Right lobe of liver (tissue), 6 donors: Measurements from ENCODE around the gene LRIT3. TPM values are rescaled to one million over a fixed set of nuclear protein-coding genes. Genes with fewer than 3 reads are reported as not detected.
A peak's percentile ranks its signal among the peaks of the same experiment; 100 is the strongest.
"Not testable (repeated sequence)": the region's sequence is repeated elsewhere in the genome, so short reads cannot be mapped to it uniquely, and the experiment has no call there.

Experiments used
- ATAC-seq, 4 donors: fragments of 200-7000 bp; cut with Tn5 transposase; one replicate each; pipeline ENCODE4 v1.9.1; 2020; ENCODE audit warnings: mild to moderate bottlenecking in 4 of 4, moderate library complexity in 4 of 4
- DNase-seq, 3 donors: peaks; one replicate each; pipeline ENCODE4 v3.0.0-alpha.2; 2020
- H3K27ac ChIP-seq, 3 donors: fragments of 200-600 bp; one replicate each; pipeline ENCODE4 v1.8.0; 2022
- H3K27me3 ChIP-seq, 2 donors: fragments of 200-600 bp; one replicate each; pipeline ENCODE4 v1.8.0; 2022
- H3K36me3 ChIP-seq, 4 donors: fragments of 200-600 bp; sonication (generic) in 1 of 4; one replicate each; pipeline versions ENCODE4 v1.5.1 to v1.8.0; 2017 to 2022; ENCODE audit warnings: control low read depth in 1 of 4
- H3K4me1 ChIP-seq, 4 donors: fragments of 200-600 bp; sonication (generic) in 1 of 4; one replicate each; pipeline versions ENCODE4 v1.5.1 to v1.8.0; 2017 to 2022; ENCODE audit warnings: control low read depth in 1 of 4
- H3K4me3 ChIP-seq, 3 donors: fragments of 200-600 bp; one replicate each; pipeline ENCODE4 v1.8.0; 2022
- H3K9me3 ChIP-seq, 4 donors: fragments of 200-600 bp; sonication (generic) in 1 of 4; one replicate each; pipeline versions ENCODE4 v1.5.1 to v1.8.0; 2017 to 2022; ENCODE audit warnings: control low read depth in 1 of 4
- POLR2A ChIP-seq: fragments of 450-650 bp; IDR thresholded peaks from one replicate; pipeline ENCODE4 v1.6.1; 2017; ENCODE audit warnings: antibody characterized with exemption, mild to moderate bottlenecking
- WGBS: methylation state at CpG from one replicate; pipeline ENCODE4 v1.1.6; 2018; ENCODE audit warnings: low coverage, low lambda C conversion rate; ENCODE audit not compliant: insufficient coverage; ENCODE audit errors: missing lambda C conversion rate; 5-methylcytosine and 5-hydroxymethylcytosine counted together
- intact Hi-C, 2 donors: fragments of 100-400 bp; cut with DNase I; formaldehyde crosslinking; loops; one replicate each; pipeline versions ENCODE4 v1.11.2 to v1.14.1; 2022
- total RNA-seq, 6 experiments: library from RNA; depleted of rRNA in 2 of 6; stranded (reverse); fragments of >200 nt in 2 of 6; fragmentation: NEBNext Ultra II Directional in 3 of 6; extraction: Animal tissue kit (Norgen Biotek cat#: 25700) in 3 of 6; gene quantifications; one replicate each; pipeline versions ENCODE4 v1.1.0 to v1.2.4, GENCODE V29; 2016 to 2023
- TF ChIP-seq, protein P1 (sequence below), 4 donors: fragments of 200-600 bp in 3 of 4; fragments of 450-650 bp in 1 of 4; IDR thresholded peaks; one replicate each; pipeline versions ENCODE4 v1.5.1 to v1.8.0; 2016 to 2022; ENCODE audit warnings: antibody characterized with exemption in 4 of 4, mild to moderate bottlenecking in 2 of 4
- donor health status: DM: no; HTN: yes; CAD: no.
- donor health status: DM: no; HTN: no; CAD: no.
- donor health status: DM: no; HTN: no; CAD: no.
- donor health status: DM: no; HTN: yes; CAD: no.
- donor health status: DM: no; HTN: yes; CAD: no.

Gene LRIT3
- total RNA-seq, 6 experiments from 2014 or later: 0.05 to 0.25 (median 0.15) TPM

DNA sequence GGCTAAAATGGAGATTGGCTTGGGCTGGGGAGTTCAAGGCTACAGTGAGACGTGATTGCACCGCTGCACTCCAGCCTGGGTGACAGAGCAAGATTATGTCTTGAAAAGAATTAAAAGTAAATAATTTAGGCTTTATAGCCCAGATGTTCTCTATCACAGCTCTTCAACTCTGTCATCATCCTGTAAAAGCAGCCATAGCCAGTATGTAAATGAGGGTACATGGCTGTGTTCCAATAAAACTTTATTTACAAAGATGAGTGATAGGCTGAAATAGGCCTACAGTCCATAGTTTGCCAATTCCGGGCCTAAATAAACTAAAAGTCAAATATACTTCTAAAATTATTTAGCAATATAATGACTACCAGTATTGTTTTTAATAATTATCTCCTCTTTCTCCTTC lies 10.9 kb upstream of the LRIT3 start:
- Histone ChIP-seq H3K4me3 (no peak overlapping the region), H3K4me1 (no peaks in the 10 kb centered on the region), H3K36me3 (no peaks in the 10 kb centered on the region), H3K27ac (no peak overlapping the region), H3K27me3 (no peaks in the 10 kb centered on the region), H3K9me3 (no peaks in the 10 kb centered on the region)
- DNase-seq: no peak
- no peak for ATAC-seq
- TF ChIP-seq, protein P1, sequence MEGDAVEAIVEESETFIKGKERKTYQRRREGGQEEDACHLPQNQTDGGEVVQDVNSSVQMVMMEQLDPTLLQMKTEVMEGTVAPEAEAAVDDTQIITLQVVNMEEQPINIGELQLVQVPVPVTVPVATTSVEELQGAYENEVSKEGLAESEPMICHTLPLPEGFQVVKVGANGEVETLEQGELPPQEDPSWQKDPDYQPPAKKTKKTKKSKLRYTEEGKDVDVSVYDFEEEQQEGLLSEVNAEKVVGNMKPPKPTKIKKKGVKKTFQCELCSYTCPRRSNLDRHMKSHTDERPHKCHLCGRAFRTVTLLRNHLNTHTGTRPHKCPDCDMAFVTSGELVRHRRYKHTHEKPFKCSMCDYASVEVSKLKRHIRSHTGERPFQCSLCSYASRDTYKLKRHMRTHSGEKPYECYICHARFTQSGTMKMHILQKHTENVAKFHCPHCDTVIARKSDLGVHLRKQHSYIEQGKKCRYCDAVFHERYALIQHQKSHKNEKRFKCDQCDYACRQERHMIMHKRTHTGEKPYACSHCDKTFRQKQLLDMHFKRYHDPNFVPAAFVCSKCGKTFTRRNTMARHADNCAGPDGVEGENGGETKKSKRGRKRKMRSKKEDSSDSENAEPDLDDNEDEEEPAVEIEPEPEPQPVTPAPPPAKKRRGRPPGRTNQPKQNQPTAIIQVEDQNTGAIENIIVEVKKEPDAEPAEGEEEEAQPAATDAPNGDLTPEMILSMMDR (IDR thresholded peaks at IDR 0.05): no peak
- no peak for TF ChIP-seq POLR2A
- intact Hi-C loops: no loop called here
- 45% methylated on average over 2 of the region's 3 CpGs for WGBS

DNA sequence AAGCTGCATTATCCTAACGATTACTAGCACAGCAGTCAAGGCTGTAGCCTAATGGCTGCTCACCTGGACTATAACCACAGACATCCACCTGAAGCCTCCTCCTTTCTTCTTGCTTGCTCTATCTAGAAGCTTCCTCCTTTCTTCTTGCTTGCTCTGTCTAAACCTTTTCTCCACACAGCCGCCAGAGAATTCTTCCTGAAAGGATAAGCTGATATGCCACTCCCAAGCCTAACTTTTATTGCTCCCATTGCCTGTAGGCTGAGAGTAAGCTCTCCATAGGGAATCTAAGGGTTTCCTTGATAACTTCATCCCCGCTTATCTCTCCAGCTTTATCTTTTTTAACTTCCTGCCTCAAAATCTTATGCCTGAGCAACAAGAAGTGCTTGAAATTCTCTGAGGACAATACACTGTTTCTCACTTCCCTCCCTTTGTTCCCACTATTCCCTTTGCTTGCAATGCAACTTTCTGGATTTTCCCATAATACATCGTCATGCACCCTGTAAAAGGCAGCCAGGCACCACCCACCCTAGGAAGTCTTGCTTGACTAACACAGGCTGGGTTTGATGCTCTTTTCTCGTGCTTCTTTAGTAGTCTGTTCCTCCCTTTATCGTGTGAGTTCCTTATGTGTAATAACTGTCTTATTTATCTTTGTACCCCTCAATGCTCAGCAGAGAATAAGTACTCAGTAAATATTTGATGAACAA lies 1.4 kb upstream of the LRIT3 start:
- WGBS: 46% methylated on average over 6 of the region's 6 CpGs
- H3K27me3 ChIP-seq: no peaks in the 10 kb centered on the region
- DNase-seq (no peak), ATAC-seq (no peak)
- H3K9me3 ChIP-seq: no peaks in the 10 kb centered on the region
- no peak overlapping the region for H3K4me3 ChIP-seq
- TF ChIP-seq, protein P1 (IDR thresholded peaks at IDR 0.05): no peak
- TF ChIP-seq POLR2A: no peak
- H3K36me3 ChIP-seq: no peaks in the 10 kb centered on the region
- intact Hi-C loops: no loop called here
- peaks cover 0 to 8% (median 2%) of the 10 kb centered on the region in 4 donors for H3K4me1 ChIP-seq
- no peak overlapping the region for H3K27ac ChIP-seq

DNA sequence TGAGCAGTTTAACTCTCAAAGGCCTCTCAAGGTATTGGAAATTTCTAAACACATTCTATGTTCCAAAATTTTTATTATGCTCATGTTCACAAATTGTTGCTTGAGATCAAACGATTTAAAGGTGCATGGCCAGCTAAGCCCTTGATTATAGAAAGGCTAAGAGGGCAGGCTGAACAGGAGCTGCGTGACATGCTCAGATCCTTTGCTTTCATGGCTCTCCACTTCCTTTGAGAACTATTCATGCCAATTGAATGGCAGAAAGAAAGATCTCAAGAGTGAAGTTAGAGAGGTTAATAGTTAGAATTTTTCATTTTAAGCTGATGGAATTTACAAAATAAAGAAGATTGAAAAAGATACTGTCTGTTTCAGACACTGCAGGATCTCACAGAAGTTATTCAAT lies 594 bp downstream of the LRIT3 start:
- no peak overlapping the region for H3K4me3 ChIP-seq
- TF ChIP-seq, protein P1 (IDR thresholded peaks at IDR 0.05): no peak
- TF ChIP-seq POLR2A: no peak
- no peak overlapping the region for H3K27ac ChIP-seq
- no peaks in the 10 kb centered on the region for H3K36me3 ChIP-seq
- intact Hi-C loops: no loop called here
- WGBS: 71% methylated on average over 2 of the region's 2 CpGs
- H3K27me3 ChIP-seq: no peaks in the 10 kb centered on the region
- no peak for DNase-seq
- H3K9me3 ChIP-seq: no peaks in the 10 kb centered on the region
- peaks cover 0 to 12% (median 6%) of the 10 kb centered on the region in 4 donors for H3K4me1 ChIP-seq
- ATAC-seq: no peak

DNA sequence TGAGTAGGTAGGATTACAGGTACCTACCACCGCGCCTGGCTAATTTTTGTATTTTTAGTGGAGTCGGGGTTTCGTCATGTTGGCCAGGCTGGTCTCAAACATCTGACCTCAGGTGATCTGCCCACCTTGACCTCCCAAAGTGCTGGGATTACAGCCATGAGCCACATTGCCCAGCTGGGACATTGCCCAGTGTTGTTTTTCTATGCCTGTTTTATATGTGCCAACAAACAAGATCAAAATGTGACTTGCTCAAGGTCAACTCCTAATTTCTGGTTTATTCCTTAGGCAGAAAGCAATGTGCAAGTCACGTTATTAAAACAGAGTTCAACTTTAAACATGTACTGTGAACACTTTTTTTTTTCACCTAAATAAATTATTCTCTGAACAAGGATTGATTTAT lies 2.7 kb downstream of the LRIT3 start:
- no peak for TF ChIP-seq POLR2A
- TF ChIP-seq, protein P1 (IDR thresholded peaks at IDR 0.05): no peak
- Histone ChIP-seq H3K27me3 (no peaks in the 10 kb centered on the region), H3K4me3 (no peak overlapping the region), H3K27ac (peak overlapping the region in 2 of 3 donors; percentile 45 to 73), H3K36me3 (no peaks in the 10 kb centered on the region), H3K9me3 (no peaks in the 10 kb centered on the region), H3K4me1 (peaks cover 0 to 12% (median 6%) of the 10 kb centered on the region in 4 donors)
- DNase-seq (peak; percentile 37 to 83 (median 70)), ATAC-seq (peak; percentile 87 to 96 (median 88))
- intact Hi-C loops: no loop called here
- WGBS: 40% methylated on average over 5 of the region's 5 CpGs

DNA sequence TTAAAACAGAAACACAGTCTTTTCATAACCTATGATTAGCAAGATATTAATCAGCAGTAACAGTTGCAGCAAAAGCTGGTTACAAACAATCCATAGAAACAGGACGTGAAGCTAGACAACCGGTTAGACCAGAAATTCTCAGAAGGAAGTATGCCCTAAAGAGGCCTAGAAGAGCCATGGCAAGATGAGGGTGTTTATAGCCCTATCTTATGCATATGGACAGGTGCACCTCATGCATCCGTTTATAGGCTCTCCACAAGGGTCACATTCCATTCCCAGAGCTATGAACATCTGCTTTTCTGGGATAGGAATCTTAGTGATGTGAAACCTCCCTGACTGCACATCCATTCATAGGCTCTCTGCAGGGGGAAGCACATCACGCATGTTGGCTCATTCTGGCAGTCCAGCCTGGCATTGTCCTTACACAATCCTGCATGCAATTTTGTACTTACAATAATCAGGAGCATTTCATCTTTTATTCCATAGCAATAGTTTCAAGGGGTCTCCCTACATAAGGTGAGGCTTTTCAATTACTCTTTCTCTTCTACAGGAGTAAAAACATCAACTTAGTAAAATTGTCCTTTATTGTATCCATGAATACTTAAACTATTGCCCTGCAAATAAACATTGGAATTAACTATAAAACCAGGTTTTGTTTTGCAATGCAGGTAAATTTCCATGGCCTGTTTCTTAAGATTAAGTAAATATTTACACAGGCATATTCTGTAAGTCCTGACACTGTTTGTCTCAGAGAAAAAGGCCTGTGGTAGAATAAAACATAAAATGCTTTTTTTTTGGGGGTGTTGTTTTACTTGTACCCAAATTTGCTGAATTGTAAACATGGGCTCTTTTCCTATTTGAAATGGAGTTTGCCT lies 11.8 kb downstream of the LRIT3 start:
- H3K4me3 ChIP-seq, H3K27me3 ChIP-seq, intact Hi-C loops, H3K9me3 ChIP-seq, H3K36me3 ChIP-seq: not testable (repeated sequence)
- Histone ChIP-seq H3K27ac (peak overlapping the region in 2 of 3 donors; percentile 56 to 73), H3K4me1 (peaks cover 0 to 21% (median 4%) of the 10 kb centered on the region in 4 donors)
- ATAC-seq: peak; percentile 65 to 91 (median 80)
- peak in 1 of 3 donors; percentile 64 for DNase-seq
- WGBS: 85% methylated on average over 3 of the region's 4 CpGs
